KMS-11 (cell line): Measurements from ENCODE around the gene ERCC1.

Source experiments
- H2AFZ ChIP-seq: fragments of 200-600 bp; sonication (generic); 2 replicates; pipeline ENCODE4 v1.6.1; 2016; ENCODE audit warnings: antibody characterized with exemption, mixed run types, low read depth
- H3K27ac ChIP-seq: fragments of 200-600 bp; sonication (generic); 2 replicates; pipeline ENCODE4 v1.6.1; 2016; ENCODE audit warnings: mild to moderate bottlenecking, mixed run types
- H3K27me3 ChIP-seq: fragments of 200-600 bp; sonication (generic); 2 replicates; pipeline ENCODE4 v1.6.1; 2017; ENCODE audit warnings: mild to moderate bottlenecking, low read depth, mixed run types, moderate library complexity; ENCODE audit not compliant: insufficient read depth
- H3K36me3 ChIP-seq: fragments of 200-600 bp; sonication (generic); 2 replicates; pipeline ENCODE4 v1.6.1; 2017; ENCODE audit warnings: mild to moderate bottlenecking, mixed run types; ENCODE audit not compliant: insufficient read depth
- H3K4me1 ChIP-seq: fragments of 200-600 bp; sonication (generic); 2 replicates; pipeline ENCODE4 v1.6.1; 2016; ENCODE audit warnings: mild to moderate bottlenecking, low read depth, mixed run types; ENCODE audit not compliant: poor library complexity, severe bottlenecking
- H3K4me2 ChIP-seq: fragments of 200-600 bp; sonication (generic); 2 replicates; pipeline ENCODE4 v1.7.0; 2016; ENCODE audit warnings: mild to moderate bottlenecking, mixed run types
- H3K4me3 ChIP-seq: fragments of 200-600 bp; sonication (generic); IDR thresholded peaks from 2 replicates; pipeline ENCODE4 v1.6.1; 2017; ENCODE audit warnings: low read depth, low read length, mixed read lengths; ENCODE audit not compliant: insufficient read depth
- H3K79me2 ChIP-seq: fragments of 200-600 bp; sonication (generic); 2 replicates; pipeline ENCODE4 v1.6.1; 2016; ENCODE audit warnings: low read depth, mixed run types; ENCODE audit not compliant: insufficient read depth
- H3K9ac ChIP-seq: fragments of 200-600 bp; sonication (generic); 2 replicates; pipeline ENCODE4 v1.6.1; 2016; ENCODE audit warnings: mild to moderate bottlenecking, mixed run types
- H4K20me1 ChIP-seq: fragments of 200-600 bp; sonication (generic); 2 replicates; pipeline ENCODE4 v1.6.1; 2016; ENCODE audit warnings: mild to moderate bottlenecking, mixed run types; ENCODE audit not compliant: insufficient read depth
- CTCF ChIP-seq: fragments of 200-600 bp; sonication (generic); conservative IDR thresholded peaks from 2 replicates; pipeline ENCODE4 v1.6.1; 2017; ENCODE audit warnings: low read depth, mild to moderate bottlenecking, antibody characterized with exemption, low read length, moderate library complexity, mixed read lengths

Gene ERCC1

GRCh38 chr19:45420356-45420755 is 3.4 kb downstream of the ERCC1 start:
- H3K27ac ChIP-seq: no peak overlapping the region
- no peaks in the 10 kb centered on the region for H3K27me3 ChIP-seq
- no peak overlapping the region for H2AFZ ChIP-seq
- H3K36me3 ChIP-seq: no peaks in the 10 kb centered on the region
- H3K4me2 ChIP-seq: peak overlapping the region; percentile 95; the same call in 1 of the 2 replicates
- peaks cover 69% of the 10 kb centered on the region for H3K4me1 ChIP-seq
- no peaks in the 10 kb centered on the region for H4K20me1 ChIP-seq
- peaks cover 9% of the 10 kb centered on the region; the same call in 1 of the 2 replicates for H3K79me2 ChIP-seq
- H3K9ac ChIP-seq: no peak overlapping the region
- no peak overlapping the region for H3K4me3 ChIP-seq
- no peak for TF ChIP-seq CTCF

GRCh38 chr19:45419895-45420294 is 3.8 kb downstream of the ERCC1 start:
- TF ChIP-seq CTCF: no peak
- Histone ChIP-seq H3K27ac (peak overlapping the region; percentile 67), H2AFZ (no peak overlapping the region)

GRCh38 chr19:45419396-45419795 is 4.3 kb downstream of the ERCC1 start:
- H3K36me3 ChIP-seq: no peaks in the 10 kb centered on the region
- no peaks in the 10 kb centered on the region for H4K20me1 ChIP-seq
- no peak overlapping the region for H3K4me3 ChIP-seq
- no peaks in the 10 kb centered on the region for H3K27me3 ChIP-seq
- peak overlapping the region; percentile 22; the same call in 1 of the 2 replicates for H3K9ac ChIP-seq
- H2AFZ ChIP-seq: peak overlapping the region; percentile 44; the same call in 1 of the 2 replicates
- peaks cover 59% of the 10 kb centered on the region for H3K4me1 ChIP-seq
- TF ChIP-seq CTCF: no peak
- peak overlapping the region; percentile 67 for H3K27ac ChIP-seq
- peaks cover 9% of the 10 kb centered on the region; the same call in 1 of the 2 replicates for H3K79me2 ChIP-seq
- peak overlapping the region; percentile 95 for H3K4me2 ChIP-seq

More at GRCh38 chr19:45419895-45420294, 3.8 kb downstream of the ERCC1 start:
- peaks cover 64% of the 10 kb centered on the region for H3K4me1 ChIP-seq
- no peak overlapping the region for H3K4me3 ChIP-seq
- H3K36me3 ChIP-seq: no peaks in the 10 kb centered on the region
- H3K4me2 ChIP-seq: peak overlapping the region; percentile 95
- H4K20me1 ChIP-seq: no peaks in the 10 kb centered on the region
- no peak overlapping the region; the same call in 1 of the 2 replicates for H3K9ac ChIP-seq
- H3K79me2 ChIP-seq: peaks cover 9% of the 10 kb centered on the region; the same call in 1 of the 2 replicates
- no peaks in the 10 kb centered on the region for H3K27me3 ChIP-seq

- Histone ChIP-seq H3K79me2 (peaks cover 9% of the 10 kb centered on the region; the same call in 1 of the 2 replicates), H3K27ac (peak overlapping the region; percentile 67), H3K9ac (peak overlapping the region; percentile 22; the same call in 1 of the 2 replicates), H3K4me3 (no peak overlapping the region), H2AFZ (peak overlapping the region; percentile 44; the same call in 1 of the 2 replicates), H3K4me2 (peak overlapping the region; percentile 95), H3K4me1 (peaks cover 55% of the 10 kb centered on the region), H3K36me3 (no peaks in the 10 kb centered on the region), H3K27me3 (no peaks in the 10 kb centered on the region), H4K20me1 (no peaks in the 10 kb centered on the region)
- no peak for TF ChIP-seq CTCF
Observed at GRCh38 chr19:45418802-45419201, 4.9 kb downstream of the ERCC1 start.
